SH-SY5Y (cell line): ENCODE results near the gene GCNT4.

ENCODE experiments used
- GATA2 ChIP-seq: IDR thresholded peaks from 2 replicates; pipeline ENCODE4 v1.6.1; 2011; ENCODE audit warnings: mild to moderate bottlenecking, low read depth, low read length
- GATA3 ChIP-seq: IDR thresholded peaks from 2 replicates; pipeline ENCODE4 v1.6.1; 2011; ENCODE audit warnings: low read depth, mild to moderate bottlenecking, low read length, moderate library complexity

DNA sequence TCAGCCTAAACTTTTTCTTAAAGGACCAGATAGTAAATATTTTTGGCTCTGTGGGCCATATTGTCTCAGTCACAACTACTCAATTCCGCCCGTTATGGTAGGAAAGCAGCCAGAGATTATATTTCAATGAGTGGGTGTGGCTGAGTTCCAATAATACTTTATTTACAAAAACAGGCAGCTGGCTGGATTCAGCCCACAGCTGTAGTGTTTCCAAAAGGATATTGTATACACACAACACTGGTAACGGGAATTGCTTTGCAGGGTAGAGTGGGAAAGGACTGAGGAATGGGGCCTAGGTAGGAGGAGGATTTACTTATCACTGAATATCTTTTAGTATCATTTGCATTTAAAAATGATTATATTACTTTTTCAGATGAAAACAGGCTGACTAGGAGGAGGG is 21.0 kb downstream of the GCNT4 start:
- no peak for TF ChIP-seq GATA3
- no peak for TF ChIP-seq GATA2
